Prostate gland (tissue), 2 donors: ENCODE measurements around the gene CPD. TPM values are rescaled to one million over a fixed set of nuclear protein-coding genes. Genes with fewer than 3 reads are reported as not detected.

Experiments
- DNase-seq: peaks from one replicate; pipeline ENCODE4 v3.0.0-alpha.2; 2019; ENCODE audit warnings: low spot score
- H3K27ac ChIP-seq, 2 donors: fragments of 200-600 bp; sonication (generic); 2 replicates each; pipeline ENCODE4 v1.5.1; 2017 to 2019
- H3K27me3 ChIP-seq: fragments of 200-600 bp; sonication (generic); replicated peaks from 2 replicates; pipeline ENCODE4 v1.5.1; 2019; ENCODE audit not compliant: insufficient read depth
- H3K36me3 ChIP-seq, 2 donors: fragments of 200-600 bp; sonication (generic); 1 replicate in 1 of 2; 2 replicates in 1 of 2; pipeline versions ENCODE4 v1.5.1 to v1.8.1; 2017 to 2019
- H3K4me1 ChIP-seq: fragments of 200-600 bp; sonication (generic); replicated peaks from 2 replicates; pipeline ENCODE4 v1.5.1; 2019
- H3K4me3 ChIP-seq, 2 donors: fragments of 200-600 bp; sonication (generic); 2 replicates each; pipeline ENCODE4 v1.5.1; 2017 to 2019
- H3K9me3 ChIP-seq: fragments of 200-600 bp; sonication (generic); 2 replicates; pipeline ENCODE4 v1.5.1; 2017
- CTCF ChIP-seq, 4 experiments: fragments of 200-600 bp in 2 of 4; fragments of 450-650 bp in 2 of 4; sonication (generic) in 2 of 4; IDR thresholded peaks; 1 replicate in 3 of 4; 2 replicates in 1 of 4; pipeline ENCODE4 v1.5.1; 2016 to 2019; ENCODE audit warnings: antibody characterized with exemption in 4 of 4, mild to moderate bottlenecking in 2 of 4, moderate library complexity in 2 of 4
- POLR2A ChIP-seq: fragments of 450-650 bp; IDR thresholded peaks from one replicate; pipeline ENCODE4 v1.6.1; 2016; ENCODE audit warnings: antibody characterized with exemption, mild to moderate bottlenecking
- POLR2AphosphoS5 ChIP-seq: sonication (generic); formaldehyde crosslinking; IDR thresholded peaks from one replicate; pipeline ENCODE4 v1.6.1; 2017; ENCODE audit warnings: antibody characterized with exemption
- whole genome bisulfite sequencing: methylation state at CpG from one replicate; pipeline ENCODE4 v1.1.5; 2018; 5-methylcytosine and 5-hydroxymethylcytosine counted together
- intact Hi-C: fragments of 100-400 bp; cut with DNase I; formaldehyde crosslinking; loops from one replicate; pipeline ENCODE4 v1.14.2; 2022
- total RNA-seq, 2 donors: library from RNA; depleted of rRNA; stranded (reverse); fragments of >200 nt; gene quantifications; one replicate each; pipeline ENCODE4 v1.1.0, GENCODE V29; 2016

Gene CPD
- total RNA-seq, 2 donors from 2014 or later = 102 to 126 TPM

GRCh38 chr17:30389756-30390300 lies 11.1 kb downstream of the CPD start:
- TF ChIP-seq CTCF (IDR thresholded peaks at IDR 0.05) (no peak), POLR2AphosphoS5 (no peak), POLR2A (no peak)
- Histone ChIP-seq H3K4me1 (no peaks in the 10 kb centered on the region), H3K36me3 (no peaks in the 10 kb centered on the region), H3K27ac (no peak overlapping the region), H3K27me3 (no peaks in the 10 kb centered on the region), H3K4me3 (no peak overlapping the region), H3K9me3 (no peaks in the 10 kb centered on the region)
- DNase-seq = no peak
- intact Hi-C loops = no loop called here
- WGBS = 92% methylated on average over 6 of the region's 6 CpGs

GRCh38 chr17:30391534-30391933 lies 12.8 kb downstream of the CPD start:
- H3K27ac ChIP-seq = no peak overlapping the region
- H3K4me3 ChIP-seq = no peak overlapping the region
- no peak for TF ChIP-seq CTCF (IDR thresholded peaks at IDR 0.05)
- TF ChIP-seq POLR2AphosphoS5 = no peak
- TF ChIP-seq POLR2A = no peak
- no peak for DNase-seq
- no peaks in the 10 kb centered on the region for H3K4me1 ChIP-seq
- H3K9me3 ChIP-seq = no peaks in the 10 kb centered on the region
- no peaks in the 10 kb centered on the region for H3K27me3 ChIP-seq
- WGBS = 95% methylated on average over 2 of the region's 2 CpGs
- intact Hi-C loops = no loop called here
- no peaks in the 10 kb centered on the region for H3K36me3 ChIP-seq

GRCh38 chr17:30393491-30393890 lies 14.8 kb downstream of the CPD start:
- TF ChIP-seq CTCF (IDR thresholded peaks at IDR 0.05) = no peak
- no peak for TF ChIP-seq POLR2AphosphoS5
- no peak for TF ChIP-seq POLR2A
- DNase-seq = no peak
- Histone ChIP-seq H3K4me3 (no peak overlapping the region), H3K27me3 (no peaks in the 10 kb centered on the region), H3K4me1 (no peaks in the 10 kb centered on the region), H3K36me3 (no peaks in the 10 kb centered on the region), H3K9me3 (no peaks in the 10 kb centered on the region), H3K27ac (no peak overlapping the region)
- intact Hi-C loops = no loop called here
- WGBS = 91% methylated on average over 4 of the region's 4 CpGs

GRCh38 chr17:30393911-30394867 lies 15.5 kb downstream of the CPD start:
- H3K27ac ChIP-seq = no peak overlapping the region

More at GRCh38 chr17:30393911-30394867, 15.5 kb downstream of the CPD start:
- no peaks in the 10 kb centered on the region for H3K4me1 ChIP-seq
- DNase-seq = no peak
- intact Hi-C loops = no loop called here
- H3K9me3 ChIP-seq = no peaks in the 10 kb centered on the region
- 68% methylated on average over 6 of the region's 6 CpGs for WGBS
- H3K27me3 ChIP-seq = no peaks in the 10 kb centered on the region
- TF ChIP-seq POLR2AphosphoS5 (no peak), CTCF (IDR thresholded peaks at IDR 0.05) (no peak), POLR2A (no peak)
- H3K4me3 ChIP-seq = no peak overlapping the region
- H3K36me3 ChIP-seq = no peaks in the 10 kb centered on the region
